ENCODE results near the gene PDZRN3. TPM values are rescaled to one million over a fixed set of nuclear protein-coding genes. Genes with fewer than 3 reads are reported as not detected.

PDZRN3 gene
- total and polyA plus RNA-seq, 12 donors, result 17.7 to 143 (median 74.6) TPM

DNA sequence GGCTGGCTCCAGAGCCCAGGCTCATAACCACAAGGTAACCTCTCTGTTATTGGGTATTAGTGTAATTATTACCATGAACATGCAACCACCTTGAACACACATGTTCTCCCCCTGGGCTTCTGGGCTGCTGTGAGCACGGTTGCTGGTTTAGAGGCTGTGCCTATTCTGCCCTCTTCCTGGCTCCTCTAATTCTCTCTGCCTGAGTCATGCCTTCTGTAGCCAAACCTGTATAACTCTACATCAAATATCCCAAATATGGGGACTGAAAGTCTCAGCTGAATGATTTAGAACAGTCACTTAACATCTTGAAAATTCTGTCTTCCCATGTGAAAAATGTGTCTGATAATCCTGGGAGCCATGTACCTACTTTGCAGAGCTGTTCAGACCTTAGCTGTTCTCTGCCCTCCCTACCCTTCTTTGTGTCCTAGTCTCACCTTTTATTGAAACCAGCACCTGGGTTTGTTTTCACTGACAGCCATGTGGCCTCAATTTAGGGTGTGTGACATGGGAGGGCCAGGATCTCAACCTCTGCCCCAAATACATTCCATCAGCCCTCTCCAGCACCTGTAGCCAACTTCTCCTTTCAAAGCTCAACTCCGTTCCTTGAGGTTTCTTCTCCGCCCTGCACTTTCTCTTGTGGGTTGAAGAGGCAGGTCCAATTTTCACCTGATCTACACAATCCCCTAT lies 60.7 kb downstream of the PDZRN3 start:
- Histone ChIP-seq H3K36me3 (no peaks in the 10 kb centered on the region), H3K27ac (peak overlapping the region in 1 of 10 donors; percentile 9), H3K27me3 (no peaks in the 10 kb centered on the region), H3K4me3 (no peak overlapping the region), H3K4me1 (peaks cover 2 to 68% (median 17%) of the 10 kb centered on the region in 9 donors), H3K9me3 (no peaks in the 10 kb centered on the region)
- intact Hi-C loops (cut with DNase I), result loop anchor here in 1 of 10 donors (5.0 kb wide), 1 partner anchor 48 kb away; no protein-coding TSS in a partner anchor
- TF ChIP-seq, protein P1, sequence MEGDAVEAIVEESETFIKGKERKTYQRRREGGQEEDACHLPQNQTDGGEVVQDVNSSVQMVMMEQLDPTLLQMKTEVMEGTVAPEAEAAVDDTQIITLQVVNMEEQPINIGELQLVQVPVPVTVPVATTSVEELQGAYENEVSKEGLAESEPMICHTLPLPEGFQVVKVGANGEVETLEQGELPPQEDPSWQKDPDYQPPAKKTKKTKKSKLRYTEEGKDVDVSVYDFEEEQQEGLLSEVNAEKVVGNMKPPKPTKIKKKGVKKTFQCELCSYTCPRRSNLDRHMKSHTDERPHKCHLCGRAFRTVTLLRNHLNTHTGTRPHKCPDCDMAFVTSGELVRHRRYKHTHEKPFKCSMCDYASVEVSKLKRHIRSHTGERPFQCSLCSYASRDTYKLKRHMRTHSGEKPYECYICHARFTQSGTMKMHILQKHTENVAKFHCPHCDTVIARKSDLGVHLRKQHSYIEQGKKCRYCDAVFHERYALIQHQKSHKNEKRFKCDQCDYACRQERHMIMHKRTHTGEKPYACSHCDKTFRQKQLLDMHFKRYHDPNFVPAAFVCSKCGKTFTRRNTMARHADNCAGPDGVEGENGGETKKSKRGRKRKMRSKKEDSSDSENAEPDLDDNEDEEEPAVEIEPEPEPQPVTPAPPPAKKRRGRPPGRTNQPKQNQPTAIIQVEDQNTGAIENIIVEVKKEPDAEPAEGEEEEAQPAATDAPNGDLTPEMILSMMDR (IDR thresholded peaks at IDR 0.05), result no peak
- DNase-seq, result no peak
- 70 to 72% methylated on average over 3 of the region's 3 CpGs for WGBS, 2 donors
- ATAC-seq, result peak in 1 of 8 donors; percentile 31

GRCh38 chr3:73561494-73561893 lies 63.2 kb downstream of the PDZRN3 start:
- intact Hi-C loops (cut with DNase I), result loop anchor here in 1 of 10 donors (5.0 kb wide), 1 partner anchor 51 kb away; no protein-coding TSS in a partner anchor
- TF ChIP-seq, protein P1 (IDR thresholded peaks at IDR 0.05), result no peak
- Histone ChIP-seq H3K27me3 (no peaks in the 10 kb centered on the region), H3K4me1 (peaks cover 0 to 72% (median 33%) of the 10 kb centered on the region in 9 donors), H3K36me3 (no peaks in the 10 kb centered on the region), H3K27ac (peak overlapping the region in 2 of 10 donors; percentile 18 to 45), H3K4me3 (no peak overlapping the region), H3K9me3 (no peaks in the 10 kb centered on the region)
- WGBS, 2 donors, result 66 to 67% methylated on average over 10 of the region's 10 CpGs
- DNase-seq (no peak), ATAC-seq (no peak)

GRCh38 chr3:73559749-73560148 lies 65.0 kb downstream of the PDZRN3 start:
- intact Hi-C loops (cut with DNase I), result loop anchor here in 1 of 10 donors (5.0 kb wide), 1 partner anchor 53 kb away; no protein-coding TSS in a partner anchor
- no peak for DNase-seq
- Histone ChIP-seq H3K4me1 (peaks cover 0 to 90% (median 50%) of the 10 kb centered on the region in 9 donors), H3K27ac (peak overlapping the region in 1 of 10 donors; percentile 64), H3K4me3 (no peak overlapping the region), H3K9me3 (no peaks in the 10 kb centered on the region), H3K36me3 (no peaks in the 10 kb centered on the region), H3K27me3 (no peaks in the 10 kb centered on the region)
- ATAC-seq, result no peak
- 78 to 86% methylated on average over 2 of the region's 2 CpGs for WGBS, 2 donors
- TF ChIP-seq, protein P1 (IDR thresholded peaks at IDR 0.05), result no peak

GRCh38 chr3:73558727-73559075 lies 66.0 kb downstream of the PDZRN3 start:
- ATAC-seq, result peak in 7 of 8 donors; percentile 41 to 94 (median 72)
- Histone ChIP-seq H3K4me1 (peaks cover 0 to 88% (median 51%) of the 10 kb centered on the region in 9 donors), H3K27ac (peak overlapping the region in 9 of 10 donors; percentile 16 to 83 (median 50)), H3K9me3 (no peaks in the 10 kb centered on the region), H3K4me3 (no peak overlapping the region), H3K36me3 (no peaks in the 10 kb centered on the region), H3K27me3 (no peaks in the 10 kb centered on the region)
- TF ChIP-seq, protein P1 (IDR thresholded peaks at IDR 0.05), result no peak
- 27 to 29% methylated on average over 4 of the region's 4 CpGs for whole genome bisulfite sequencing, 2 donors
- intact Hi-C loops (cut with DNase I), result no loop called here
- DNase-seq, result no peak
